Activated T-cell treated with anti-CD3 and anti-CD28 coated beads, Interleukin-2, amount 50 U/mL, for 24 hours (primary cell): ENCODE data around the gene UGT1A1.
A peak's percentile ranks its signal among the peaks of the same experiment; 100 is the strongest.

Source experiments
- DNase-seq: peaks from one replicate; pipeline ENCODE4 v3.0.0-alpha.2; 2020
- H3K27ac Mint-ChIP-seq: 2 replicates; pipeline ENCODE4 v1.8.0; 2020; ENCODE audit warnings: mild to moderate bottlenecking, mixed read lengths
- H3K27me3 Mint-ChIP-seq: 2 replicates; pipeline ENCODE4 v1.8.0; 2020; ENCODE audit warnings: mixed read lengths
- H3K36me3 Mint-ChIP-seq: 2 replicates; pipeline ENCODE4 v1.8.0; 2020; ENCODE audit warnings: low read depth, mixed read lengths
- H3K4me1 Mint-ChIP-seq: 2 replicates; pipeline ENCODE4 v1.8.0; 2020; ENCODE audit warnings: low read depth, mixed read lengths
- H3K4me3 Mint-ChIP-seq: 2 replicates; pipeline ENCODE4 v1.8.0; 2020; ENCODE audit warnings: mild to moderate bottlenecking, moderate library complexity, mixed read lengths
- H3K9me3 Mint-ChIP-seq: 2 replicates; pipeline ENCODE4 v1.8.0; 2020; ENCODE audit warnings: mixed read lengths

The UGT1A1 gene

DNA sequence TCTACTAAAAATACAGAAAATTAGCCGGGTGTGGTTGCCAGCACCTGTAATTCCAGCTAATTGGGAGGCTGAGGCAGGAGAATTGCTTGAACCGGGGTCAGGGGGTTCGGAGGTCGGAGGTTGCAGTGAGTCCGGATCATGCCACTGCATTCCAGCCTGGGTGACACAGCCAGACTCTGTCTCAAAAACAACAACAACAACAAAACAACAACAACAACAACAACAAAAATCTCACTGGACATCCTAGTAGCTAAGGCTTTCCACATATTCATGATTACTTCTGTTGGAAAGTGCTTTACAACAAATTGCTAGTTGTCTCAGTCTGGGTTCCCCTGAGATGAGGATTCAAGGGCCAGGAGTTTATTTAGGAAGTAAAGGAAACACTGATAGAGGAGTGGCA is 13.8 kb downstream of the UGT1A1 start:
- H3K9me3 Mint-ChIP-seq = peaks cover 14% of the 10 kb centered on the region
- no peaks in the 10 kb centered on the region for H3K36me3 Mint-ChIP-seq
- no peak for DNase-seq
- H3K27ac Mint-ChIP-seq = no peak overlapping the region
- H3K27me3 Mint-ChIP-seq = peaks cover 19% of the 10 kb centered on the region
- H3K4me1 Mint-ChIP-seq = no peaks in the 10 kb centered on the region
- H3K4me3 Mint-ChIP-seq = no peak overlapping the region

DNA sequence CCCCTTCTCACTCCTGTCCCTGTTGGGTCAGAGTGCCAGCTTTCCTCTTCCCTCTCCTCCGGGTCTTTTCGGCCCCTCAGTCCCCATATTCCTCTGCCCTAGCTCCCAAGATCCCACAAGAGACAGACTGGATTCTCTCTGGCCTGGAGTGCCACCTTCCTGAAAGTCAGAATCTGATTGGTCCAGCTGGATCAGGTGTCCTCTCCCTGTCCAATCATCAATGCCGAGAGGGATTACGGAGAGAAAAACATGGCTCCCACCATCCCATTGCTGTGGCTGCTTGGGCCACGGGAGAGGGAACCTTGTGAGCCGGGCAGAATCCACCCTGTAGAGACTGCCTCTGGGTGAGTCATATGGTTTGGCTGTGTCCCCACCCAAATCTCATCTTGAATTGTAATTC is 15.3 kb downstream of the UGT1A1 start:
- peaks cover 14% of the 10 kb centered on the region for H3K9me3 Mint-ChIP-seq
- H3K27ac Mint-ChIP-seq = no peak overlapping the region
- no peak for DNase-seq
- H3K36me3 Mint-ChIP-seq = no peaks in the 10 kb centered on the region
- H3K4me3 Mint-ChIP-seq = no peak overlapping the region
- H3K4me1 Mint-ChIP-seq = no peaks in the 10 kb centered on the region
- peaks cover 20% of the 10 kb centered on the region for H3K27me3 Mint-ChIP-seq

DNA sequence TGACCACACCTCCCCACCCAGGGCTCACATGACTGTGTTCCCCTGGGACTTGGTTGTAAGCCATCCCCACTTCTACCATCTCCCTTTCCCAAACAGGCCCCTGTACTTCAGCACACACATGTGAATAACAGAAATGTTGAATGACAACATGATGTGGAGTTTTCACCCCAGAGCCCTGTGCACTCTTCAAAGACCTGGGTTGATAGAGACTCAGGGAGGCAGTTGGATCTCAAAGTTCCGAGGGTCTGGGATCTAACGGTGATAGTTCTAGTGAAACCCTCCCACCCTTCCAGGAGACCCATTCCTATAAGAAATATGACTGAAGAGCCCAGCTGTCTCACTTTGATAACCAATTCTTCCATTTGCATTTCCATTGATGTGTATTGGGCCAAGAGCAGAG is 18.0 kb downstream of the UGT1A1 start, which contains the start of gene MROH2A:
Gene MROH2A, plus strand, starts transcription at position 301 of the 400 bp plus-strand sequence. CDS start 1,029 bp downstream, outside the sequence.
- no peak within 1 kb of the TSS for H3K27ac Mint-ChIP-seq
- H3K36me3 Mint-ChIP-seq = no peaks in the 10 kb centered on the region
- H3K9me3 Mint-ChIP-seq = peaks cover 14% of the 10 kb centered on the region
- no peaks in the 10 kb centered on the region for H3K4me1 Mint-ChIP-seq
- H3K27me3 Mint-ChIP-seq = peaks cover 24% of the 10 kb centered on the region
- no peak for DNase-seq
- H3K4me3 Mint-ChIP-seq = no peak within 1 kb of the TSS

DNA sequence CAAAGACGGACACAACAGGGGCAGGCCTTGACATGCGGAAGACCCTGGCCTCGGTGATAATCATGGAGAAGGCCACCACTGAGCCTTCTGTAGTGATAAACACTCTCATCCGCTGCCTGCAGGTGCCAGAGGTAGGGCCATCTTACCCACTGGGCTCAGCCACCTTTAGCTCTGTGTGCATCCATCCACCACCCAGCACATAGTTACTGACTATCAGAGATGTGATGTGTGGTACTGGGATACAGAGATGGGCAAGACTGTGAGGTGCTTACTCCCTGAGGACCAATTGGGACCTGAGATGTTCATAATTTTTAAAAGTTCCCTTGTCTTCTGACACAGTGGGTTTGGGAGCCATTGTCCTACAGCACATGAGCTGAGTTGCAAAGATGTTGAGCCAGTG is 19.7 kb downstream of the UGT1A1 start:
- no peaks in the 10 kb centered on the region for H3K4me1 Mint-ChIP-seq
- no peak overlapping the region for H3K4me3 Mint-ChIP-seq
- H3K27ac Mint-ChIP-seq = no peak overlapping the region
- peaks cover 25% of the 10 kb centered on the region for H3K27me3 Mint-ChIP-seq
- H3K36me3 Mint-ChIP-seq = no peaks in the 10 kb centered on the region
- no peak for DNase-seq
- H3K9me3 Mint-ChIP-seq = peaks cover 14% of the 10 kb centered on the region

DNA sequence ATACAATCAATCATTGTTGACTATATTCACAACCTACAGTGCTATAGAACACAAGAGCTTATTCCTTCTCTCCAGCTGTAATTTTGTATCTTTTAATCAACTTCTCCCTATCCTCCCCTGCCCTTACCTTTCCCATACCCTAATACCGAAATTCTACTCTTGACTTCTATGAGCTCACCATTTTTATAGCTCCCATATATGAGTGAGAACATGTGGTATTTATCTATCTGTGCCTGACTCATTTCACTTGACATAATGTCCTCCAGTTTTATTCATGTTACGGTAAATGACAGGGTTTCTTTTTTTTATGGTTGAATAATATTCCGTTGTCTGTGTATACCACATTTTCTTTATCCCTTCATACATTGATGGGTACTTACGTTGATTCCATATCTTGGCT is 20.7 kb downstream of the UGT1A1 start:
- Mint-ChIP-seq H3K36me3 (no peaks in the 10 kb centered on the region), H3K9me3 (peaks cover 9% of the 10 kb centered on the region), H3K4me3 (no peak overlapping the region), H3K4me1 (no peaks in the 10 kb centered on the region), H3K27me3 (peaks cover 24% of the 10 kb centered on the region), H3K27ac (no peak overlapping the region)
- DNase-seq = no peak

DNA sequence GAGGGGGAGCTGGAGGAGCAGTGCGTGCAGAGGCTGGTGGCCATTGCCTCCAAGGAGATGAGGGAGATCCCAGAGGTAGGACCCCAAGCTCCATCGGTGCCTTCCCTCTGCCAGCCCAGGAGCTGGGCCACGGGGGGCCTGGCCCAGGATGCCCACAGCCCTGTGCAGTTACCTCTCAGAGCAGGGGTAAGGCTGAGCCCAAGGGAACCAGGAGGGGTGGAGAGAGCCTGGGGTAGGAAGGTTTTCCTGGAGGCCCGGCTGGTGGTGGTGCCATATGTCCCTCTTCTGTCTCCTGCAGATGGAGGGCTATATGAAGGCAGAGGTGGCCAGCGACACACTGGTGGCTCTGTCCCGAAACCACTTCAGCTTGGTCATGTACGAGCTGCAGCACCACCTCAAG is 29.5 kb downstream of the UGT1A1 start:
- no peaks in the 10 kb centered on the region for H3K36me3 Mint-ChIP-seq
- no peaks in the 10 kb centered on the region for H3K9me3 Mint-ChIP-seq
- no peak overlapping the region for H3K4me3 Mint-ChIP-seq
- no peak for DNase-seq
- H3K27me3 Mint-ChIP-seq = peaks cover 4% of the 10 kb centered on the region
- no peaks in the 10 kb centered on the region for H3K4me1 Mint-ChIP-seq
- H3K27ac Mint-ChIP-seq = no peak overlapping the region

DNA sequence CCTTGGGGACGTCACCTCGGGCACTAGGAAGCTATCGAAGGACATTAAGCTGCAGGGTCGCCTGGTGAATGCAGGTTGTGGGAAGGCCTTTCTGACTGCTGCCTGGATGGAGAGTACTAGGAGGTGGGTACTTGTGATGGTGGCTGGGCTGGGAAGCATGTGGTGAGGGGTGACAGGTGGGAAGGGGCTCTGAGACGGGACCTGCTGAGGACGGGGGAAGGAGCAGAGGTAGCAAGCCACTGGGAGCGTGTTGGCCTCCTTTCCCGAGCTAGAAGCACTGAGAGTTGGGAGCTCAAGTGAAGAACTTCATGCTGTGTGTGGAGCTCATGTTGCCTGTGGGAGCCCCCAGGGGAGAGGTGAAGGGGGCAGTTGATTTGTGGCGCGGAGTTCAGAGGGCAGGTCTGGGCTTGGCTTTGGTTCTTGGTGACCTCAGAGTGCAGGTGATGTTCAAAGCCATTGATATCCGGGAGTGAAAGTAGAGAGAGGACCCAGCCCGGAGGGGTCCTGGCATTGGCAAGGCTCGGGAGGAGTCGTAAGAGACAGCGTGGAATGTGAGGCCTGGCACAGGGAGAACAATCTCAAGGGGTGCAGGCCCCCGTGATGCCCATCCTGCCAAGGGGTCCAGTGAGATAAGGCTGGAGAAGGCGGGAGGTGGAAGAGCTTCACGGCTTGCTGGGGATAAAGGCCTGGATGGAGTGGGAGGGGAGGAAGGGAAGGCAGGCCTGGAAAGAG is 31.2 kb downstream of the UGT1A1 start:
- H3K27me3 Mint-ChIP-seq = no peaks in the 10 kb centered on the region
- no peaks in the 10 kb centered on the region for H3K36me3 Mint-ChIP-seq
- no peaks in the 10 kb centered on the region for H3K4me1 Mint-ChIP-seq
- no peak overlapping the region for H3K27ac Mint-ChIP-seq
- no peak for DNase-seq
- H3K9me3 Mint-ChIP-seq = no peaks in the 10 kb centered on the region
- H3K4me3 Mint-ChIP-seq = no peak overlapping the region

DNA sequence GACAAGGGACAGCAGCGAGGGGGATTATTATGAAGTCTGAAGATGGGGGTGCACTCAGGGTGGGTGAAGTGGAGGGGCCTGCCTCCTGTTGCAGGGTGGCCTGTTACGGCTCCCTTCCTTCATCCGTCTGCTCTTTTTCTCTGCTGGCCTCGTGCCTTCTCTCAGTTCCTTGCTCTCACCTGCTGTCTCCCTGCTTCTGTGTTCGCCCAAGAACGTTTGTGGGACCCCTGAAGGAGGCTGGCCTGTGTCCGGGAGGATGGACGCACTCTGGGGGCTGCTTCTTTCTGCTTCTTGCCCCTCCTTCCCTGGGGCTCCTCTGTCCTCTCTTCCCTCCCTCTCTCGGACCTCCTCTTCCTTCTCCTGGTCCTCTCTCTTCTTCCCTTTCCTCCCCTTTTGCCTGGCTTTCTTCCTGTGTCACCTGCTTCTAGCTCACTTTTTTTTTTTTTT is 31.8 kb downstream of the UGT1A1 start:
- Mint-ChIP-seq H3K27me3 (no peaks in the 10 kb centered on the region), H3K36me3 (no peaks in the 10 kb centered on the region), H3K27ac (no peak overlapping the region), H3K9me3 (no peaks in the 10 kb centered on the region), H3K4me3 (no peak overlapping the region), H3K4me1 (no peaks in the 10 kb centered on the region)
- DNase-seq = no peak

DNA sequence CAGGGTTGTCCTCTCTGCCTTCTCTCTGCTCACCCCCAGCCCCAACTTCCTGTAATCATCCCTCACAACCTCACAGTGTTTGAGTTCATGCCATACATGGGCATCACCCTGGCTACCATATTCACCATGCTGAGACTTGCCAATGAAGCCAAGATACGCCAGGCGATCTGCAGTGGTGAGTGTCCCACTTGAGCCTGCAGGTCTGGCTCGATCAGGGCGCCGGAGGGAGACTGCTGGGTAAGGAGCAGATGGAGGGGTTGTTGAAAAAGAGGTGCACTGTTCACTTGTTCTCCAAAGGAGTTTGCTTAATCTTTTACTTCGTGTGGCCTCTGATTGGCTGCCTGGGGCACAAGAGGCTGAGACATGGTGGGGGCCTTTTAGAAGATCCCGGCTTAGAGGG is 32.6 kb downstream of the UGT1A1 start:
- DNase-seq = no peak
- no peak overlapping the region for H3K27ac Mint-ChIP-seq
- no peaks in the 10 kb centered on the region for H3K4me1 Mint-ChIP-seq

DNA sequence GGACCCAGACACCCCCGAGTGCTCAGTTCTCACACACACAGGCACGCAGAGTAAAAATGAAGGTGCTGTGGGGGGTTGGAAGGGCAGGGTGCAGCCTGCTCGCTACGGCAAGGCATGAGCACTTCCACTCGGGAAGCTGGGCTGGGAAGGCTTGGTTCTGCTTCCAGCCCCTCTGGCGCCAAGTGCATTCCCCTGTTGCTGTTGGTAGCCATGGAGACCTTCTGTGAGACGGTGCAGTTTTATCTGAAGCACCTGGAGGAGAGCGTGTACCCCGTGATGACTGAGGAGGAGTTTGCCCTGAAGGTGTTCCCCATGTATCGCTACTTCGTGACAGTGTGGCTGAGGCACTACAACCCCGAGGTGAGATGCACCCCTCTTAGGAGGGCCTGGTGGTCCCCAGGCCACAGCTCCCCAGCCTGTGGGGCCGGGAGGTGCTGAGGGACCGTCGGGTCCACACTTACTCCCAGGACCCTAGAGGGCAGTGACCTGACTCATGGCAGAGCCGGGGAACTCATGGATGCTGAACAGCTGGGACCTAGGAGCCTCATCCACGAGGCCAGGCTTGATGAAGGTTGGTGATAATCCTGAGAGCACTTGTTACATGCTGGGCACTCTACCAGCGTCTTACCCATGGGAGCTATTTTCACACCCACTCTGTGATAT is 33.5 kb downstream of the UGT1A1 start:
- Mint-ChIP-seq H3K4me1 (no peaks in the 10 kb centered on the region), H3K36me3 (no peaks in the 10 kb centered on the region), H3K27ac (no peak overlapping the region), H3K9me3 (no peaks in the 10 kb centered on the region), H3K4me3 (no peak overlapping the region), H3K27me3 (peaks cover 2% of the 10 kb centered on the region)
- no peak for DNase-seq

More for the DNA sequence above, 32.6 kb downstream of the UGT1A1 start:
- Mint-ChIP-seq H3K4me3 (no peak overlapping the region), H3K9me3 (no peaks in the 10 kb centered on the region), H3K36me3 (no peaks in the 10 kb centered on the region), H3K27me3 (no peaks in the 10 kb centered on the region)

DNA sequence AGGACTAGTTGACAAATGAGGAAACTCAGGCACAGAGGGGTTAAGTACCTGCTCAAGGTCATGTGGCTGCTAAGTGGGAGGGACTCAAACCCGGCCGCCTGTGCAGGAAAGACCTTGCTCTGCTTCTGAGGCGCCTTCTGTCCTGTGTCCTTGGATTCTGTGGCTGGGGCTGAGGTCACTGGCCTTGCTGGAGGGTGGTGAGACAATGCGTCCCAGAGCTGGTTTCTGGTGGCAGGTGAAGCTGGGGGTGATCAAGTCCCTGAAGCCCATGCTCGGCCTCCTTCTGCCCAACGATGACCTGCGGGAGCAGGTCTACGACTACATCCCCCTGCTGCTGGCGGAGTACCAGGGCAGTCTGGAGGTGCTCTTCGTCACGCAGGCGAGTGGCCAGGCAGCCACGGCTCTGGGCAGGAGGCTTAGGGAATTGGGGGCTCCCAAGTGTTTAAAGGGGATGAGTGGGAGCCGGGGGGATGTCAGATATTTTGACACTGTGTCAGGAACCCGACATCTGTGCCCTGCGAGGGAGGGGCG is 34.1 kb downstream of the UGT1A1 start:
- H3K4me1 Mint-ChIP-seq = no peaks in the 10 kb centered on the region
- DNase-seq = peak; percentile 16
- no peaks in the 10 kb centered on the region for H3K9me3 Mint-ChIP-seq
- H3K27ac Mint-ChIP-seq = no peak overlapping the region
- H3K4me3 Mint-ChIP-seq = no peak overlapping the region
- no peaks in the 10 kb centered on the region for H3K36me3 Mint-ChIP-seq
- peaks cover 2% of the 10 kb centered on the region for H3K27me3 Mint-ChIP-seq

DNA sequence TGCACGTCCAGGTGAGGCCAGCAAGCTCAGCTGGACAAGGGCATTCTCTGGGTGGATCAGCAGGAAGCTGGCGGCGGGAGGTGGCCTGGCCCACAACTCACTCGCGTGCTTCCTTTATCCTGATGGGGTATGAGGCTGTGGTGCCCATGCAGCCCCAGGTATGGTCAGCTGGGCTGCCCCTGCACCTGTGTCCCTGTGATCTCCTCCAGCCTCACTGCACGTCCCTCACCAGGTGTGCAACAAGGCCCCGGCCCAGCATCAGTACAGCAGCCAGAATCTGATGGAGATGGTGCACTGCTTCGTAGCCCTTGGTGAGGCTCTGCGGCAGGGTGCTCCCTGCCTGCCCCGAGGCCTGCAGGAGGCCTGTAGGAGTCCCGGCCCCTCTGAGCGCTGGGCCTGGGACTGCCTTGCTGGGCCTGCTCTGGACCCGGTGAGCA is 35.7 kb downstream of the UGT1A1 start:
- Mint-ChIP-seq H3K27ac (no peak overlapping the region), H3K4me1 (no peaks in the 10 kb centered on the region), H3K4me3 (no peak overlapping the region), H3K36me3 (no peaks in the 10 kb centered on the region), H3K27me3 (peaks cover 2% of the 10 kb centered on the region), H3K9me3 (no peaks in the 10 kb centered on the region)
- no peak for DNase-seq

DNA sequence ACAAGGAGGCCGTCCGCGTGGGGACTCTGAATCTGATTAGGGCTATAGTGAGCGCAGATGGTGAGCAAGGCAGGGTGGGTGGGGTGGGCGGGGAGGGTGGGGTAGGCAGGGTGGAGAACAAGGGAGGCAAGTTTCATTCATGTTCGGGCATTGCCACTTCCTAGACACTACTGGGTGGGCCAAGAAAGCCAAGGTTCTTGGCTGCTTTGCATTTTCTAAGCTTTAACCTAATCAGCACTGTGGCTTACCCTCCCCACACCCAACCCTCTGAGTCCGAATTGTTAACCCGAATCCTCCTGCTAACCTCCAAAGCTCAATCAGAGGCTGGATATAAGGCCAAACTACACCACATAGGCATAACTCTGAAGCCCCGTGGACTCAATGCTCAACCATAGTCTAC is 36.2 kb downstream of the UGT1A1 start:
- Mint-ChIP-seq H3K27ac (no peak overlapping the region), H3K36me3 (no peaks in the 10 kb centered on the region), H3K27me3 (peaks cover 2% of the 10 kb centered on the region)

DNA sequence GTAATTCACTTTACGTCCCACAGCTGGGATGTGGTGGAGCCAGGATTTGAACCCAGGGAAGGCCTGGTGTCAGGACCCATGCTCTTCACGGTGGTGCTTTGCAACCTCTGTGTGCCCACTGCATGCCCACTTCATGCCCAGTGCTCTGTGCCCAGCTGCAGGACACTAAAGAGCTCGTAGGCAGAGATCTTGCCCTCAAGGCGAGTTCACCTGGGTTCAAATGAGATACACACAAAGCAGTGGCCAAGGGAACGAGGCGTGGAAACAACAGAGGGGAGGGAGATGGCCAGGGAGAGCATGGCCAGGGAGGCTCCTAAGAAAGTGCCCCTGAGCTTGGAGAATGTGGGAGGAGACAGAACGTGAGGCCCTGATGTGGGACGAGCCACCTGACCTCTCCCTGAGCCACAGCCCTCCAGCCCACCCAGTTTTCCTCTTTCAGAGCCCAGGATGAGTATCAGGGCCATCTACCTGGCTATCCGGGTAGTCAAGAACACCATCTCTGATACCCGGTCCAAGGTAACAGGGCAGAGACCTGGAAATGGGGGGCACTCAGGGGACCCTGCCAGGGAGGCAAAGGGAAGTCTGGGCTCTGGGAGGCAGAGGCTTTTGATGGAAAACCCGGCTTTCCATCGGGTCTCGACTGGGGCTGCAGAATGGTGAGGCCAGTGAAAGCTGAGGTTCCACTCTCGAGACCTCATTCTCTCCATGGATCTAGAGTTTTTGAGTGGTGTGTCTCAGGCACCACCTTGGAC is 38.4 kb downstream of the UGT1A1 start:
- peaks cover 17% of the 10 kb centered on the region for H3K27me3 Mint-ChIP-seq
- H3K4me1 Mint-ChIP-seq = peaks cover 2% of the 10 kb centered on the region
- no peak overlapping the region for H3K27ac Mint-ChIP-seq
- H3K4me3 Mint-ChIP-seq = no peak overlapping the region
- H3K9me3 Mint-ChIP-seq = no peaks in the 10 kb centered on the region
- DNase-seq = peak; percentile 20
- H3K36me3 Mint-ChIP-seq = no peaks in the 10 kb centered on the region

More for the DNA sequence above, 36.2 kb downstream of the UGT1A1 start:
- DNase-seq = no peak
- H3K4me3 Mint-ChIP-seq = no peak overlapping the region
- peaks cover 2% of the 10 kb centered on the region for H3K4me1 Mint-ChIP-seq
- H3K9me3 Mint-ChIP-seq = no peaks in the 10 kb centered on the region
